IMR-90 (cell line): ENCODE data around the gene TRIM64. TPM values are rescaled to one million over a fixed set of nuclear protein-coding genes. Genes with fewer than 3 reads are reported as not detected.

Experiments
- ATAC-seq: fragments of 200-7000 bp; cut with Tn5 transposase; 2 replicates; pipeline ENCODE4 v1.9.1; 2020; ENCODE audit warnings: low read depth, mild to moderate bottlenecking, moderate library complexity
- BruUV-seq: library from RNA; stranded (reverse); fragments of 400-500 nt; replicated peaks from 2 replicates; lab custom pipeline; 2021; lab: Mats Ljungman, UMichigan
- CTCF ChIA-PET: fragments of 300-600 bp; formaldehyde crosslinking; extraction: SDS; loops from one replicate; lab custom pipeline; 2021; ENCODE audit warnings: antibody characterized with exemption; lab: Yijun Ruan, JAX
- POLR2A ChIA-PET: fragments of 300-600 bp; sonication (Branson Sonifier 250); formaldehyde crosslinking; loops from one replicate; lab custom pipeline; 2022; ENCODE audit warnings: antibody characterized with exemption; ENCODE audit not compliant: unreplicated experiment; lab: Charles Lee
- DNase-seq: peaks from one replicate; pipeline ENCODE4 v3.0.0; 2013
- H2AFZ ChIP-seq: replicated peaks from 2 replicates; pipeline ENCODE3; 2013; ENCODE audit warnings: low read length, mild to moderate bottlenecking; ENCODE audit not compliant: poor library complexity
- H2AK5ac ChIP-seq: 2 replicates; pipeline ENCODE4 v1.6.1; 2013; ENCODE audit warnings: low read depth, low read length, inconsistent platforms
- H2AK9ac ChIP-seq: replicated peaks from 2 replicates; pipeline ENCODE3; 2013; ENCODE audit warnings: mild to moderate bottlenecking, low read depth, low read length, moderate library complexity; ENCODE audit not compliant: poor library complexity
- H2BK120ac ChIP-seq: 2 replicates; pipeline ENCODE4 v1.6.1; 2013; ENCODE audit warnings: low read depth, low read length, inconsistent platforms
- H2BK15ac ChIP-seq: 3 replicates; pipeline ENCODE4 v1.6.1; 2013; ENCODE audit warnings: low read depth, low read length, inconsistent platforms
- H2BK20ac ChIP-seq: 2 replicates; pipeline ENCODE4 v1.6.1; 2013; ENCODE audit warnings: low read depth, mild to moderate bottlenecking, inconsistent platforms, low read length, moderate library complexity
- H2BK5ac ChIP-seq: 2 replicates; pipeline ENCODE4 v1.6.1; 2013; ENCODE audit warnings: mild to moderate bottlenecking, low read depth, low read length, inconsistent platforms; ENCODE audit not compliant: poor library complexity, severe bottlenecking
- H3K14ac ChIP-seq: replicated peaks from 2 replicates; pipeline ENCODE4 v1.6.1; 2013; ENCODE audit warnings: low read depth, low read length, inconsistent platforms
- H3K18ac ChIP-seq: 2 replicates; pipeline ENCODE4 v1.6.1; 2013; ENCODE audit warnings: low read depth, low read length, control low read depth
- H3K23ac ChIP-seq: 2 replicates; pipeline ENCODE4 v1.6.1; 2013; ENCODE audit warnings: low read depth, low read length, inconsistent platforms
- H3K27ac ChIP-seq: 2 replicates; pipeline ENCODE4 v1.5.1; 2013; ENCODE audit warnings: mild to moderate bottlenecking, control low read depth, low read length; ENCODE audit not compliant: insufficient read depth
- H3K27me3 ChIP-seq: 2 replicates; pipeline ENCODE4 v1.6.1; 2013; ENCODE audit warnings: low read length; ENCODE audit not compliant: control insufficient read depth, insufficient read depth
- H3K36me3 ChIP-seq: 2 replicates; pipeline ENCODE4 v1.6.1; 2013; ENCODE audit warnings: low read length, mixed read lengths; ENCODE audit not compliant: control insufficient read depth, insufficient read depth
- H3K4ac ChIP-seq: 2 replicates; pipeline ENCODE4 v1.6.1; 2013; ENCODE audit warnings: low read depth, low read length, inconsistent platforms
- H3K4me1 ChIP-seq: 2 replicates; pipeline ENCODE4 v1.6.1; 2013; ENCODE audit warnings: low read length, mixed read lengths; ENCODE audit not compliant: control insufficient read depth, insufficient read depth
- H3K4me2 ChIP-seq: 2 replicates; pipeline ENCODE4 v1.6.1; 2013; ENCODE audit warnings: low read depth, mild to moderate bottlenecking, control low read depth, low read length, moderate library complexity
- H3K4me3 ChIP-seq: 2 replicates; pipeline ENCODE4 v1.5.1; 2013; ENCODE audit warnings: low read depth, mild to moderate bottlenecking, control low read depth, low read length, moderate library complexity; ENCODE audit not compliant: insufficient read depth
- H3K56ac ChIP-seq: 2 replicates; pipeline ENCODE4 v1.6.1; 2013; ENCODE audit warnings: low read length, inconsistent platforms; ENCODE audit not compliant: insufficient read depth; ENCODE audit errors: extremely low read depth
- H3K79me1 ChIP-seq, 2 experiments: 2 replicates each; pipeline ENCODE4 v1.6.1; 2013; ENCODE audit warnings: low read length in 2 of 2, inconsistent platforms in 1 of 2, low read depth in 1 of 2
- H3K9ac ChIP-seq: 2 replicates; pipeline ENCODE4 v1.6.1; 2013; ENCODE audit warnings: low read depth, low read length, control low read depth
- H3K9me1 ChIP-seq: 2 replicates; pipeline ENCODE4 v1.6.1; 2013; ENCODE audit warnings: low read length, inconsistent platforms; ENCODE audit not compliant: insufficient read depth
- H3K9me3 ChIP-seq: 2 replicates; pipeline ENCODE4 v1.6.1; 2013; ENCODE audit warnings: low read length; ENCODE audit not compliant: control insufficient read depth, insufficient read depth
- H4K20me1 ChIP-seq: 2 replicates; pipeline ENCODE4 v1.6.1; 2013; ENCODE audit warnings: low read length, inconsistent platforms; ENCODE audit not compliant: insufficient read depth
- H4K5ac ChIP-seq: 2 replicates; pipeline ENCODE4 v1.6.1; 2013; ENCODE audit warnings: mild to moderate bottlenecking, low read depth, low read length, control low read depth
- H4K8ac ChIP-seq, 2 experiments: 2 replicates each; pipeline ENCODE4 v1.6.1; 2013; ENCODE audit warnings: low read depth in 2 of 2, low read length in 2 of 2, control low read depth in 1 of 2, inconsistent platforms in 1 of 2
- H4K91ac ChIP-seq: 2 replicates; pipeline ENCODE4 v1.6.1; 2013; ENCODE audit warnings: low read depth, low read length, inconsistent platforms; ENCODE audit not compliant: insufficient read depth
- CEBPB ChIP-seq: IDR thresholded peaks from 2 replicates; pipeline ENCODE4 v1.6.1; 2012; ENCODE audit warnings: low read depth, low read length, improper control_type of control experiment
- CHD1 ChIP-seq: IDR thresholded peaks from 2 replicates; pipeline ENCODE4 v1.6.1; 2012; ENCODE audit warnings: low read depth, low read length, improper control_type of control experiment
- CTCF ChIP-seq: conservative IDR thresholded peaks from 2 replicates; pipeline ENCODE4 v1.5.1; 2012; ENCODE audit warnings: mild to moderate bottlenecking, low read depth, low read length, improper control_type of control experiment
- ELK1 ChIP-seq: fragments of 150-350 bp; IDR thresholded peaks from 2 replicates; pipeline ENCODE4 v1.6.1; 2016; ENCODE audit warnings: low read depth, mild to moderate bottlenecking, low read length, moderate library complexity, borderline replicate concordance
- MAFK ChIP-seq: IDR thresholded peaks from 2 replicates; pipeline ENCODE4 v1.6.1; 2012; ENCODE audit warnings: low read depth, low read length, improper control_type of control experiment
- MAZ ChIP-seq: IDR thresholded peaks from 2 replicates; pipeline ENCODE4 v1.6.1; 2012; ENCODE audit warnings: low read depth, mild to moderate bottlenecking, low read length, improper control_type of control experiment, moderate library complexity, borderline replicate concordance
- RAD21 ChIP-seq: IDR thresholded peaks from 2 replicates; pipeline ENCODE4 v1.6.1; 2012; ENCODE audit warnings: low read length, improper control_type of control experiment
- RCOR1 ChIP-seq: IDR thresholded peaks from 2 replicates; pipeline ENCODE4 v1.6.1; 2012; ENCODE audit warnings: mild to moderate bottlenecking, low read length, improper control_type of control experiment; ENCODE audit not compliant: insufficient replicate concordance
- SMC3 ChIP-seq: fragments of 150-350 bp; IDR thresholded peaks from 2 replicates; pipeline ENCODE4 v1.6.1; 2016; ENCODE audit warnings: low read depth, mild to moderate bottlenecking, antibody characterized with exemption, low read length, moderate library complexity
- USF2 ChIP-seq: fragments of 150-350 bp; IDR thresholded peaks from 2 replicates; pipeline ENCODE4 v1.6.1; 2017; ENCODE audit warnings: mild to moderate bottlenecking, antibody characterized with exemption, low read length, low read depth
- WGBS, 2 experiments: methylation state at CpG; one replicate each; pipeline versions ENCODE4 v1.1.5 to v1.1.7; 2013; ENCODE audit warnings: missing lambda C conversion rate in 2 of 2; ENCODE audit not compliant: insufficient read length in 1 of 2; ENCODE audit errors: extremely low coverage in 2 of 2; 5-methylcytosine and 5-hydroxymethylcytosine counted together
- dilution Hi-C: fragments of 300-500 bp; cut with HindIII; formaldehyde crosslinking; loops from one replicate; pipeline ENCODE4 v1.14.3; 2018; ENCODE audit warnings: low sequenced_read_pairs; ENCODE audit not compliant: unreplicated experiment
- in situ Hi-C: fragments of 300-500 bp; cut with MboI; formaldehyde crosslinking; loops from 3 replicates; pipeline ENCODE4 v1.14.3; 2019; ENCODE audit warnings: low sequenced_read_pairs, inconsistent platforms, mixed read lengths
- intact Hi-C: fragments of 100-400 bp; cut with micrococcal nuclease; formaldehyde crosslinking; loops from 2 replicates; pipeline ENCODE4 v1.10.0; 2022
- polyA plus RNA-seq, 3 experiments: library from polyadenylated mRNA; depleted of rRNA; stranded (reverse); fragments of >200 nt; gene quantifications; 2 replicates each; pipeline ENCODE4 v1.2.3, GENCODE V29; 2012; ENCODE audit warnings: low replicate concordance in 1 of 3
- total RNA-seq: library from RNA; depleted of rRNA; stranded (reverse); fragments of >200 nt; gene quantifications from 2 replicates; pipeline ENCODE4 v1.2.3, GENCODE V29; 2012

Gene TRIM64
- total and polyA plus RNA-seq, 2 of the 4 experiments (the other 2 are of a cell fraction): not detected

GRCh38 chr11:89922195-89922660, 43.6 kb upstream of the TRIM64 start, which contains the start of gene TRIM49D1:
TSS of gene TRIM49D1 (minus strand) at chr11:89922245. CDS start at chr11:89917710, 4,535 bp downstream.
- Histone ChIP-seq H3K79me1 (no peaks in the 10 kb centered on the region), H3K4me1 (no peaks in the 10 kb centered on the region), H4K91ac (no peak within 1 kb of the TSS), H3K4me2 (no peak within 1 kb of the TSS), H2AK5ac (no peak within 1 kb of the TSS), H3K56ac (no peak within 1 kb of the TSS), H3K27ac (no peak within 1 kb of the TSS), H2AK9ac (no peak within 1 kb of the TSS), H3K9ac (no peak within 1 kb of the TSS), H3K36me3 (no peaks in the 10 kb centered on the region), H2BK120ac (no peak within 1 kb of the TSS), H2BK15ac (no peak within 1 kb of the TSS), H3K4me3 (no peak within 1 kb of the TSS), H3K27me3 (no peaks in the 10 kb centered on the region), H2BK20ac (no peak within 1 kb of the TSS), H3K9me1 (no peaks in the 10 kb centered on the region), H2AFZ (no peak within 1 kb of the TSS), H3K23ac (no peak within 1 kb of the TSS), H3K14ac (no peak within 1 kb of the TSS), H4K8ac (no peak within 1 kb of the TSS), H4K5ac (no peak within 1 kb of the TSS), H3K9me3 (no peaks in the 10 kb centered on the region), H2BK5ac (no peak within 1 kb of the TSS), H3K4ac (no peak within 1 kb of the TSS), H4K20me1 (no peaks in the 10 kb centered on the region), H3K18ac (no peak within 1 kb of the TSS)
- ATAC-seq (no peak), DNase-seq (no peak)
- CTCF ChIA-PET: no interaction called here
- POLR2A ChIA-PET: no interaction called here
- in situ Hi-C loops (no loop called here), intact Hi-C loops (no loop called here), dilution Hi-C loops (no loop called here)
- TF ChIP-seq CHD1: no peak
- TF ChIP-seq MAFK: no peak
- TF ChIP-seq USF2: no peak
- TF ChIP-seq CTCF: no peak
- TF ChIP-seq ELK1: no peak
- TF ChIP-seq MAZ: no peak
- TF ChIP-seq RCOR1: no peak
- no peak for TF ChIP-seq SMC3
- TF ChIP-seq RAD21: no peak
- TF ChIP-seq CEBPB: no peak
- 40% methylated on average over 1 of the region's 3 CpGs; no CpG with 5 or more reads in 1 of the 2 experiments for WGBS, 2 experiments
- BruUV-seq: no TSS peak
